ENCODE measurements around the gene MED25.

Gene MED25

GRCh38 chr19:49847731-49848696, 29.9 kb downstream of the MED25 start:
- DNase-seq = peak; percentile 61

GRCh38 chr19:49848938-49849337, 30.8 kb downstream of the MED25 start:
- DNase-seq = peak; percentile 55

- DNase-seq = no peak
These were observed 31.5 kb downstream of the MED25 start for GRCh38 chr19:49849433-49850220.

GRCh38 chr19:49850221-49850486, 32.1 kb downstream of the MED25 start:
- DNase-seq = no peak

- peak; percentile 91 for DNase-seq
These were observed 32.6 kb downstream of the MED25 start, which contains the start of gene PTOV1 for GRCh38 chr19:49850487-49851342. Gene PTOV1, plus strand, starts transcription at chr19:49851159.

- no peak for DNase-seq
These were observed 33.6 kb downstream of the MED25 start for GRCh38 chr19:49851456-49852259.

GRCh38 chr19:49852631-49853126, 34.6 kb downstream of the MED25 start:
- no peak for DNase-seq

- DNase-seq = no peak
These were observed 35.8 kb downstream of the MED25 start for GRCh38 chr19:49853852-49854377.

- no peak for DNase-seq
These were observed 36.5 kb downstream of the MED25 start for GRCh38 chr19:49854378-49855263.

GRCh38 chr19:49855277-49855675, 37.2 kb downstream of the MED25 start:
- DNase-seq = no peak

- DNase-seq = no peak
These were observed 37.8 kb downstream of the MED25 start for GRCh38 chr19:49855676-49856573.

- DNase-seq = no peak
These were observed 38.5 kb downstream of the MED25 start for GRCh38 chr19:49856574-49857021.

- no peak for DNase-seq
These were observed 39.2 kb downstream of the MED25 start for GRCh38 chr19:49857061-49857837.

GRCh38 chr19:49857838-49858087, 39.7 kb downstream of the MED25 start:
- DNase-seq = no peak

GRCh38 chr19:49858088-49858985, 40.2 kb downstream of the MED25 start:
- no peak for DNase-seq

- no peak for DNase-seq
These were observed 41.7 kb downstream of the MED25 start for GRCh38 chr19:49859682-49860335.
